Neural progenitor cell (in vitro differentiated cells): ENCODE data around the gene SPAG16. TPM values are rescaled to one million over a fixed set of nuclear protein-coding genes. Genes with fewer than 3 reads are reported as not detected.

Experiments used
- DNase-seq: peaks from one replicate; pipeline ENCODE4 v3.0.0-alpha.2; 2016; ENCODE audit warnings: low spot score
- H2AFZ ChIP-seq: fragments of 200-600 bp; sonication (generic); replicated peaks from 2 replicates; pipeline ENCODE4 v1.6.1; 2016; ENCODE audit warnings: antibody characterized with exemption
- H3F3A ChIP-seq: fragments of 200-600 bp; sonication (generic); 2 replicates; pipeline ENCODE4 v1.6.1; 2016; ENCODE audit warnings: antibody characterized with exemption, low read depth
- H3K27ac ChIP-seq: fragments of 200-600 bp; sonication (generic); 2 replicates; pipeline ENCODE4 v1.5.1; 2016; ENCODE audit warnings: mild to moderate bottlenecking
- H3K27me3 ChIP-seq: fragments of 200-600 bp; sonication (generic); 2 replicates; pipeline ENCODE4 v1.6.1; 2016; ENCODE audit warnings: mild to moderate bottlenecking, moderate library complexity
- H3K36me3 ChIP-seq: fragments of 200-600 bp; sonication (generic); 2 replicates; pipeline ENCODE4 v1.5.1; 2016
- H3K4me1 ChIP-seq: fragments of 200-600 bp; sonication (generic); 2 replicates; pipeline ENCODE4 v1.6.1; 2016; ENCODE audit warnings: mixed run types
- H3K4me2 ChIP-seq: fragments of 200-600 bp; sonication (generic); 2 replicates; pipeline ENCODE4 v1.6.1; 2016
- H3K4me3 ChIP-seq: fragments of 200-600 bp; sonication (generic); 2 replicates; pipeline ENCODE4 v1.5.1; 2016
- H3K79me2 ChIP-seq: fragments of 200-600 bp; sonication (generic); 2 replicates; pipeline ENCODE4 v1.6.1; 2016; ENCODE audit warnings: low read depth
- H3K9ac ChIP-seq: fragments of 200-600 bp; sonication (generic); 2 replicates; pipeline ENCODE4 v1.6.1; 2016
- H3K9me3 ChIP-seq: fragments of 200-600 bp; sonication (generic); 2 replicates; pipeline ENCODE4 v1.5.1; 2016; ENCODE audit warnings: low read depth
- H4K20me1 ChIP-seq: fragments of 200-600 bp; sonication (generic); 2 replicates; pipeline ENCODE4 v1.6.1; 2016; ENCODE audit warnings: low read depth
- H3K27ac Mint-ChIP-seq: 3 replicates; pipeline ENCODE4 v1.8.0; 2021; ENCODE audit warnings: mixed read lengths
- H3K27me3 Mint-ChIP-seq: 2 replicates; pipeline ENCODE4 v1.8.0; 2022; ENCODE audit warnings: low read depth, mild to moderate bottlenecking, inconsistent platforms, moderate library complexity, mixed read lengths; ENCODE audit not compliant: insufficient read depth
- H3K36me3 Mint-ChIP-seq: 3 replicates; pipeline ENCODE4 v1.8.0; 2021; ENCODE audit warnings: mixed read lengths
- H3K4me1 Mint-ChIP-seq: 3 replicates; pipeline ENCODE4 v1.8.0; 2021; ENCODE audit warnings: mixed read lengths
- H3K4me3 Mint-ChIP-seq: 3 replicates; pipeline ENCODE4 v1.8.0; 2021; ENCODE audit warnings: mild to moderate bottlenecking, moderate library complexity, mixed read lengths
- H3K9me3 Mint-ChIP-seq: 3 replicates; pipeline ENCODE4 v1.8.0; 2020; ENCODE audit warnings: mixed read lengths
- CTCF ChIP-seq: fragments of 200-600 bp; sonication (generic); IDR thresholded peaks from 2 replicates; pipeline ENCODE4 v1.5.1; 2017; ENCODE audit warnings: antibody characterized with exemption, mild to moderate bottlenecking
- EZH2 ChIP-seq: fragments of 200-600 bp; sonication (generic); IDR thresholded peaks from 2 replicates; pipeline ENCODE4 v1.6.1; 2017; ENCODE audit warnings: antibody characterized with exemption, mild to moderate bottlenecking, moderate library complexity
- EZH2phosphoT487 ChIP-seq: fragments of 200-600 bp; sonication (generic); IDR thresholded peaks from 2 replicates; pipeline ENCODE4 v1.6.1; 2017; ENCODE audit warnings: antibody characterized with exemption
- total RNA-seq: library from RNA; depleted of rRNA; stranded (reverse); fragments of >200 nt; gene quantifications from 2 replicates; pipeline ENCODE4 v1.2.3, GENCODE V29; 2015; ENCODE audit warnings: low replicate concordance

SPAG16 gene
- total RNA-seq, 1 donor from 2014 or later, result 70.3 TPM

DNA sequence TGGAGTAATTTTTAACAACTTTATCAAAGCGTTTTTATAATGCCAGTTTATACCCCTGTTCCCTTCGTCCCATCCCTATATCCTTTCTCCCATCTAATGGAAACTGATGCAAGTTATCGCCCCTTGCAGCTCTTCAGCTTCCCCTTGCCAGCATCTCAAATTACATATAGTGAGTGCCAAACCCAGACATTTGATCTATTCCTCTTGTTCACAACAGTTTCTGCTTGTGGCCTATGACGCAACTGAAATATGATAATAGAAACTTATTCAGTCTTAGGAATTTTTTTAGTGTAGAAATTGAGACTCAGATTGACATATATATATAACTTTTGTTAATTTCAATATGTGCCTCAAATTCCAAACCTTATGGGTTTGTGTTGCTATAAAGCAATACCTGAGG, 564.4 kb downstream of the SPAG16 start:
- Histone ChIP-seq H3K27ac (no peak overlapping the region), H3K9me3 (no peaks in the 10 kb centered on the region), H3K79me2 (no peaks in the 10 kb centered on the region), H3K9ac (no peak overlapping the region), H3K36me3 (no peaks in the 10 kb centered on the region), H3K27me3 (no peaks in the 10 kb centered on the region), H3F3A (no peaks in the 10 kb centered on the region), H3K4me3 (no peak overlapping the region), H2AFZ (no peak overlapping the region), H3K4me1 (no peaks in the 10 kb centered on the region), H4K20me1 (no peaks in the 10 kb centered on the region), H3K4me2 (no peak overlapping the region)
- H3K27ac Mint-ChIP-seq, result no peak overlapping the region
- no peaks in the 10 kb centered on the region for H3K36me3 Mint-ChIP-seq
- TF ChIP-seq EZH2phosphoT487 (no peak), CTCF (no peak), EZH2 (no peak)
- no peaks in the 10 kb centered on the region for H3K4me1 Mint-ChIP-seq
- H3K27me3 Mint-ChIP-seq, result no peaks in the 10 kb centered on the region
- no peak for DNase-seq
- H3K9me3 Mint-ChIP-seq, result peaks cover 4% of the 10 kb centered on the region
- no peak overlapping the region for H3K4me3 Mint-ChIP-seq

DNA sequence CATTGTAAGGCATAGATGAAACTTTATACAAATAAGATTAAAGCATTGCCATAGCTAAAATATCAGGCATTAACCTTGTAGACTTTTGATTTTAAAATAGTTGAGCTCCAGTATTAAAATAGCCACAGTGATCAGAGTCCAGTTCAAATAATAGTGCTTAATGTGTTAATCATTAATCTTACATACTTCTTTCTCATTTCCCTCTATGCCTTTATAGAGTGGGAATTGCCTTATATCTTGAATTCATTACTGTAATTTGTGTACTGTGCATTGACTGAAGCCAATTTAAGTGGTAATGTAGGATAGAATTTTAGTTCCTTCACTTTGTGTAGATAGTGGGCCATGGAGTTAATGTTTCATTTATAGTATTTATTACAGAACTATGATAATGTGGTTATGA, 577.4 kb downstream of the SPAG16 start:
- Mint-ChIP-seq H3K36me3 (peaks cover 3% of the 10 kb centered on the region), H3K4me1 (peaks cover 10% of the 10 kb centered on the region), H3K27ac (no peak overlapping the region), H3K4me3 (no peak overlapping the region), H3K27me3 (no peaks in the 10 kb centered on the region), H3K9me3 (peaks cover 19% of the 10 kb centered on the region)
- Histone ChIP-seq H3K4me1 (peaks cover 25% of the 10 kb centered on the region), H4K20me1 (no peaks in the 10 kb centered on the region), H3K27ac (peak overlapping the region; percentile 92), H3K9ac (no peak overlapping the region), H3K4me3 (no peak overlapping the region), H3F3A (peaks cover 16% of the 10 kb centered on the region), H3K27me3 (no peaks in the 10 kb centered on the region), H2AFZ (no peak overlapping the region), H3K36me3 (no peaks in the 10 kb centered on the region), H3K9me3 (no peaks in the 10 kb centered on the region), H3K4me2 (peak overlapping the region; percentile 67), H3K79me2 (no peaks in the 10 kb centered on the region)
- DNase-seq, result no peak
- no peak for TF ChIP-seq CTCF
- no peak for TF ChIP-seq EZH2phosphoT487
- TF ChIP-seq EZH2, result no peak

GRCh38 chr2:213862407-213863076, 578.3 kb downstream of the SPAG16 start:
- no peaks in the 10 kb centered on the region for H3K36me3 ChIP-seq
- H3K4me3 ChIP-seq, result peak overlapping the region; percentile 17
- peak; percentile 81 for DNase-seq
- H3K4me1 ChIP-seq, result peaks cover 25% of the 10 kb centered on the region
- H3K4me1 Mint-ChIP-seq, result peaks cover 10% of the 10 kb centered on the region
- H3K27ac Mint-ChIP-seq, result no peak overlapping the region
- peaks cover 17% of the 10 kb centered on the region for H3K9me3 Mint-ChIP-seq
- H3K4me2 ChIP-seq, result peak overlapping the region; percentile 67
- peaks cover 2% of the 10 kb centered on the region for H3K27me3 Mint-ChIP-seq
- no peak overlapping the region for H3K9ac ChIP-seq
- no peaks in the 10 kb centered on the region for H4K20me1 ChIP-seq
- peak overlapping the region; percentile 92 for H3K27ac ChIP-seq
- no peak for TF ChIP-seq CTCF
- TF ChIP-seq EZH2, result no peak
- no peak for TF ChIP-seq EZH2phosphoT487
- no peaks in the 10 kb centered on the region for H3K9me3 ChIP-seq
- H3K27me3 ChIP-seq, result no peaks in the 10 kb centered on the region
- no peak overlapping the region for H3K4me3 Mint-ChIP-seq
- no peaks in the 10 kb centered on the region for H3K79me2 ChIP-seq
- peaks cover 16% of the 10 kb centered on the region for H3F3A ChIP-seq
- H3K36me3 Mint-ChIP-seq, result peaks cover 3% of the 10 kb centered on the region
- peak overlapping the region; percentile 38 for H2AFZ ChIP-seq
